H9 (cell line): ENCODE results near the gene CCDC137. TPM values are rescaled to one million over a fixed set of nuclear protein-coding genes. Genes with fewer than 3 reads are reported as not detected.

ENCODE experiments used
- DNase-seq: peaks from one replicate; pipeline ENCODE4 v3.0.0-alpha.2; 2017
- H2AFZ ChIP-seq: one replicate; pipeline ENCODE4 v1.6.1; 2013; ENCODE audit warnings: mild to moderate bottlenecking, low read length, control low read depth, moderate library complexity
- H2AK5ac ChIP-seq: 2 replicates; pipeline ENCODE4 v1.6.1; 2013; ENCODE audit warnings: low read length, control low read depth, mixed read lengths; ENCODE audit not compliant: insufficient read length
- H2BK120ac ChIP-seq: one replicate; pipeline ENCODE4 v1.6.1; 2013; ENCODE audit warnings: low read depth, mild to moderate bottlenecking, low read length, control low read depth, inconsistent platforms; ENCODE audit not compliant: poor library complexity, severe bottlenecking
- H2BK12ac ChIP-seq: 2 replicates; pipeline ENCODE4 v1.6.1; 2013; ENCODE audit warnings: low read length, control low read depth, mixed read lengths, low read depth; ENCODE audit not compliant: insufficient read length
- H2BK15ac ChIP-seq: 2 replicates; pipeline ENCODE4 v1.6.1; 2013; ENCODE audit warnings: low read depth, low read length, control low read depth
- H2BK20ac ChIP-seq: one replicate; pipeline ENCODE4 v1.6.1; 2013; ENCODE audit warnings: low read depth, mild to moderate bottlenecking, low read length, control low read depth, inconsistent platforms; ENCODE audit not compliant: poor library complexity, severe bottlenecking
- H2BK5ac ChIP-seq: 2 replicates; pipeline ENCODE4 v1.6.1; 2013; ENCODE audit warnings: low read length, control low read depth, mixed read lengths; ENCODE audit not compliant: insufficient read length
- H3K14ac ChIP-seq: 2 replicates; pipeline ENCODE4 v1.6.1; 2013; ENCODE audit warnings: low read length, control low read depth; ENCODE audit not compliant: insufficient read depth
- H3K18ac ChIP-seq: 2 replicates; pipeline ENCODE4 v1.6.1; 2013; ENCODE audit warnings: low read depth, mild to moderate bottlenecking, mixed read lengths, low read length, control low read depth; ENCODE audit not compliant: insufficient read length
- H3K23ac ChIP-seq: 2 replicates; pipeline ENCODE4 v1.6.1; 2013; ENCODE audit warnings: low read length, control low read depth, mixed read lengths, low read depth; ENCODE audit not compliant: insufficient read length
- H3K23me2 ChIP-seq: 2 replicates; pipeline ENCODE4 v1.6.1; 2013; ENCODE audit warnings: low read depth, mild to moderate bottlenecking, mixed read lengths, low read length, control low read depth; ENCODE audit not compliant: insufficient read length, poor library complexity, severe bottlenecking
- H3K27ac ChIP-seq: 2 replicates; pipeline ENCODE4 v1.5.1; 2013; ENCODE audit warnings: low read length, control low read depth, mixed read lengths, low read depth; ENCODE audit not compliant: insufficient read length
- H3K27me3 ChIP-seq: 2 replicates; pipeline ENCODE4 v1.6.1; 2013; ENCODE audit warnings: low read length, control low read depth, inconsistent platforms; ENCODE audit not compliant: insufficient read depth
- H3K4ac ChIP-seq: 2 replicates; pipeline ENCODE4 v1.6.1; 2013; ENCODE audit warnings: low read depth, mild to moderate bottlenecking, control low read depth, inconsistent platforms, low read length, moderate library complexity
- H3K4me1 ChIP-seq: 2 replicates; pipeline ENCODE4 v1.6.1; 2013; ENCODE audit warnings: low read length, control low read depth, inconsistent platforms; ENCODE audit not compliant: insufficient read depth
- H3K4me2 ChIP-seq: 2 replicates; pipeline ENCODE4 v1.6.1; 2013; ENCODE audit warnings: low read length, control low read depth, mixed read lengths; ENCODE audit not compliant: insufficient read length, insufficient read depth
- H3K56ac ChIP-seq: 2 replicates; pipeline ENCODE4 v1.6.1; 2013; ENCODE audit warnings: low read depth, mild to moderate bottlenecking, mixed read lengths, low read length, control low read depth; ENCODE audit not compliant: insufficient read length
- H3K79me1 ChIP-seq: 2 replicates; pipeline ENCODE4 v1.6.1; 2013; ENCODE audit warnings: low read depth, mild to moderate bottlenecking, moderate library complexity, low read length, control low read depth, inconsistent platforms; ENCODE audit not compliant: insufficient read depth, poor library complexity, severe bottlenecking
- H3K79me2 ChIP-seq: 2 replicates; pipeline ENCODE4 v1.6.1; 2013; ENCODE audit warnings: low read length, control low read depth, inconsistent platforms; ENCODE audit not compliant: insufficient read depth
- H3K9ac ChIP-seq: 2 replicates; pipeline ENCODE4 v1.6.1; 2013; ENCODE audit warnings: low read length, control low read depth, mixed read lengths; ENCODE audit not compliant: insufficient read length; ENCODE audit errors: extremely low read depth
- H3K9me3 ChIP-seq: one replicate; pipeline ENCODE4 v1.6.1; 2013; ENCODE audit warnings: low read depth, low read length, inconsistent platforms; ENCODE audit not compliant: control insufficient read depth
- H3T11ph ChIP-seq: one replicate; pipeline ENCODE4 v1.6.1; 2013; ENCODE audit warnings: mild to moderate bottlenecking, low read length, control low read depth, inconsistent platforms
- H4K20me1 ChIP-seq: one replicate; pipeline ENCODE4 v1.6.1; 2013; ENCODE audit not compliant: control insufficient read depth, insufficient read length, insufficient read depth
- H4K5ac ChIP-seq: 2 replicates; pipeline ENCODE4 v1.6.1; 2013; ENCODE audit warnings: low read depth, mild to moderate bottlenecking, mixed read lengths, low read length, control low read depth; ENCODE audit not compliant: insufficient read length
- H4K8ac ChIP-seq: replicated peaks from 2 replicates; pipeline ENCODE4 v1.6.1; 2013; ENCODE audit warnings: low read length, control low read depth, mixed read lengths, low read depth; ENCODE audit not compliant: insufficient read length
- H4K91ac ChIP-seq: 2 replicates; pipeline ENCODE4 v1.6.1; 2013; ENCODE audit warnings: low read depth, mild to moderate bottlenecking, moderate library complexity, mixed read lengths, low read length, control low read depth; ENCODE audit not compliant: insufficient read length
- H3K27ac Mint-ChIP-seq, 3 experiments: 2 replicates in 2 of 3; 3 replicates in 1 of 3; pipeline ENCODE4 v1.8.0; 2020 to 2021; ENCODE audit warnings: mixed read lengths in 3 of 3, mild to moderate bottlenecking in 1 of 3, moderate library complexity in 1 of 3
- H3K27me3 Mint-ChIP-seq: 2 replicates; pipeline ENCODE4 v1.8.0; 2021; ENCODE audit warnings: low read depth, mild to moderate bottlenecking, moderate library complexity, mixed read lengths
- H3K36me3 Mint-ChIP-seq, 3 experiments: 2 replicates in 2 of 3; 3 replicates in 1 of 3; pipeline ENCODE4 v1.8.0; 2020 to 2021; ENCODE audit warnings: low read depth in 3 of 3, mixed read lengths in 3 of 3; ENCODE audit not compliant: insufficient read depth in 1 of 3
- H3K4me1 Mint-ChIP-seq, 2 experiments: 2 replicates each; pipeline ENCODE4 v1.8.0; 2020; ENCODE audit warnings: mixed read lengths in 2 of 2
- H3K4me3 Mint-ChIP-seq, 2 experiments: 2 replicates in 1 of 2; 3 replicates in 1 of 2; pipeline ENCODE4 v1.8.0; 2020 to 2021; ENCODE audit warnings: mild to moderate bottlenecking in 2 of 2, mixed read lengths in 2 of 2, moderate library complexity in 1 of 2
- H3K9me3 Mint-ChIP-seq, 2 experiments: 2 replicates in 1 of 2; 3 replicates in 1 of 2; pipeline ENCODE4 v1.8.0; 2020; ENCODE audit warnings: mild to moderate bottlenecking in 2 of 2, mixed read lengths in 2 of 2, moderate library complexity in 1 of 2
- CTCF ChIP-seq: fragments of 200-600 bp; sonication (generic); conservative IDR thresholded peaks from 3 replicates; pipeline ENCODE4 v1.8.0; 2021; ENCODE audit warnings: antibody characterized with exemption, mild to moderate bottlenecking
- WGBS: extraction: QIAGEN DNeasy Blood & Tissue Kit; methylation state at CpG from one replicate; pipeline ENCODE4 v1.1.7; 2013; ENCODE audit warnings: missing lambda C conversion rate, low lambda C conversion rate, mixed read lengths; ENCODE audit not compliant: insufficient read length; ENCODE audit errors: extremely low coverage; 5-methylcytosine and 5-hydroxymethylcytosine counted together
- total RNA-seq: library from RNA; stranded (reverse); gene quantifications from 2 replicates; pipeline ENCODE4 v1.2.1, GENCODE V29; 2021

The CCDC137 gene
- total RNA-seq, 1 experiment from 2014 or later = 60.8 TPM

DNA sequence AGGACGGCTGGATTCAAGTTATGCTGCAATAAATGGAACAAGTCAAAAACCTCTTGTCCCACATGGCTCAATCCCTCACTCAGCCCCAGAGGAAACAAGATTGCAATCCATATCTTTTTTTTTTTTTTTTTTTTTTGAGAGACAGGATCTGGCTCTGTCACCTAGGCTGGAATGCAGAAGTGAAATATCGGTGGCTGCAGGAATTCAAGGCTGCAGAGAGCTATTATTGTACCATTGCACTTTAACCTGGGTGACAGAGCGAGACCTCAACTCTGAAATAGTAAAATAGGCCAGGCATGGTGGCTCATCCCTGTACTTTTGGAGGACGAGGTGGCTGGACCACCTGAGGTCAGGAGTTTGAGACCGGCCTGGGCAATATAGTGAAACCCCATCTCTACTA, 7.5 kb upstream of the CCDC137 start:
- no peak overlapping the region for H3K18ac ChIP-seq
- no peak overlapping the region for H3T11ph ChIP-seq
- no peak overlapping the region for H2BK12ac ChIP-seq
- Mint-ChIP-seq H3K36me3 (0 out of 7 replicates have a peak, but pooled peaks cover 0 to under 1% (median 0%) of the 10 kb centered on the region in 3 experiments), H3K27ac (no peak overlapping the region), H3K9me3 (no peaks in the 10 kb centered on the region), H3K4me1 (peaks cover 0 to 2% of the 10 kb centered on the region in 2 experiments; a peak in 2 of 4 replicates), H3K27me3 (no peaks in the 10 kb centered on the region), H3K4me3 (no peak overlapping the region)
- H3K4ac ChIP-seq = no peak overlapping the region
- no peak overlapping the region for H2BK5ac ChIP-seq
- H3K56ac ChIP-seq = no peak overlapping the region
- no peak overlapping the region for H4K5ac ChIP-seq
- no peak overlapping the region for H4K8ac ChIP-seq
- no peak overlapping the region for H3K4me2 ChIP-seq
- DNase-seq = no peak
- no peak overlapping the region for H4K91ac ChIP-seq
- no peak overlapping the region for H2BK120ac ChIP-seq
- no peaks in the 10 kb centered on the region for H3K4me1 ChIP-seq
- H4K20me1 ChIP-seq = no peaks in the 10 kb centered on the region
- H3K79me1 ChIP-seq = no peaks in the 10 kb centered on the region
- no peaks in the 10 kb centered on the region for H3K9me3 ChIP-seq
- no peak overlapping the region for H3K27ac ChIP-seq
- H3K23me2 ChIP-seq = peaks cover 4% of the 10 kb centered on the region
- H2BK20ac ChIP-seq = no peak overlapping the region
- no peak overlapping the region for H2BK15ac ChIP-seq
- no peak overlapping the region for H2AK5ac ChIP-seq
- no peak overlapping the region for H3K9ac ChIP-seq
- no peak overlapping the region for H3K23ac ChIP-seq
- no peak for TF ChIP-seq CTCF
- no peak overlapping the region for H2AFZ ChIP-seq
- no CpG with 5 or more reads among the region's 5 CpGs for WGBS
- no peaks in the 10 kb centered on the region for H3K79me2 ChIP-seq
- no peaks in the 10 kb centered on the region for H3K27me3 ChIP-seq
- no peak overlapping the region for H3K14ac ChIP-seq
